ENCODE results near the gene OVCA2.

The OVCA2 gene

GRCh38 chr17:2071024-2071385 is 29.2 kb downstream of the OVCA2 start:
- TF ChIP-seq, protein P1, sequence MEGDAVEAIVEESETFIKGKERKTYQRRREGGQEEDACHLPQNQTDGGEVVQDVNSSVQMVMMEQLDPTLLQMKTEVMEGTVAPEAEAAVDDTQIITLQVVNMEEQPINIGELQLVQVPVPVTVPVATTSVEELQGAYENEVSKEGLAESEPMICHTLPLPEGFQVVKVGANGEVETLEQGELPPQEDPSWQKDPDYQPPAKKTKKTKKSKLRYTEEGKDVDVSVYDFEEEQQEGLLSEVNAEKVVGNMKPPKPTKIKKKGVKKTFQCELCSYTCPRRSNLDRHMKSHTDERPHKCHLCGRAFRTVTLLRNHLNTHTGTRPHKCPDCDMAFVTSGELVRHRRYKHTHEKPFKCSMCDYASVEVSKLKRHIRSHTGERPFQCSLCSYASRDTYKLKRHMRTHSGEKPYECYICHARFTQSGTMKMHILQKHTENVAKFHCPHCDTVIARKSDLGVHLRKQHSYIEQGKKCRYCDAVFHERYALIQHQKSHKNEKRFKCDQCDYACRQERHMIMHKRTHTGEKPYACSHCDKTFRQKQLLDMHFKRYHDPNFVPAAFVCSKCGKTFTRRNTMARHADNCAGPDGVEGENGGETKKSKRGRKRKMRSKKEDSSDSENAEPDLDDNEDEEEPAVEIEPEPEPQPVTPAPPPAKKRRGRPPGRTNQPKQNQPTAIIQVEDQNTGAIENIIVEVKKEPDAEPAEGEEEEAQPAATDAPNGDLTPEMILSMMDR (IDR thresholded peaks at IDR 0.05; ENCODE audit: low read depth, low read length) = no peak
- H3K4me3 ChIP-seq (ENCODE audit: low read depth, low read length) = no peak overlapping the region
- in situ Hi-C loops (cut with HindIII; ENCODE audit: low sequenced_read_pairs) = no loop called here
- no peak for DNase-seq (ENCODE audit: low read depth, low spot score)

- in situ Hi-C loops (cut with HindIII; ENCODE audit: low sequenced_read_pairs) = no loop called here
- peak; percentile 78 for DNase-seq (ENCODE audit: low read depth, low spot score)
- TF ChIP-seq, protein P1 (IDR thresholded peaks at IDR 0.05; ENCODE audit: low read depth, low read length) = no peak
- no peak overlapping the region for H3K4me3 ChIP-seq (ENCODE audit: low read depth, low read length)
Observed at GRCh38 chr17:2071455-2072281, 29.8 kb downstream of the OVCA2 start.

DNA sequence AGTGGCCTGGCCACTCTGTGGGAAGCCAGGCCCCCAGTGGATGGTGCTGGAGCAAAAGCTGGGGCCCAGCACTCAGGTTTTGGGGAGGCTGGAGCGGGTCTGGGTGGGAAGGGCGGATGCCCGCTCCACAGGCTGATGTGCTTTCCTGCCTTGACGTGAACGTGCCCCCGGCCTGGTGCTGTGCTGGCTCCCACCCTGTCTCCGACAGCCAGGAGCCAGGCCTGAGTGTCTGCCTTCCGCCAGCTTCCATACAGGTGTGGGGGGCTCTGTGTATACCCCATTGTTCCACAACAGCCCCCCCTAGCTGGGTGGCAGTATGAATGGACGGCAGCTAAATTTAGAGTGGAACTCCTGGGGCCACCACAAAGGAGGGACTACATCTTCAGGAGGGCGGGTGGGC is 33.1 kb downstream of the OVCA2 start:
- in situ Hi-C loops (cut with HindIII; ENCODE audit: low sequenced_read_pairs) = no loop called here
- H3K4me3 ChIP-seq (ENCODE audit: low read depth, low read length) = no peak overlapping the region
- no peak for DNase-seq (ENCODE audit: low read depth, low spot score)
- TF ChIP-seq, protein P1 (IDR thresholded peaks at IDR 0.05; ENCODE audit: low read depth, low read length) = no peak

DNA sequence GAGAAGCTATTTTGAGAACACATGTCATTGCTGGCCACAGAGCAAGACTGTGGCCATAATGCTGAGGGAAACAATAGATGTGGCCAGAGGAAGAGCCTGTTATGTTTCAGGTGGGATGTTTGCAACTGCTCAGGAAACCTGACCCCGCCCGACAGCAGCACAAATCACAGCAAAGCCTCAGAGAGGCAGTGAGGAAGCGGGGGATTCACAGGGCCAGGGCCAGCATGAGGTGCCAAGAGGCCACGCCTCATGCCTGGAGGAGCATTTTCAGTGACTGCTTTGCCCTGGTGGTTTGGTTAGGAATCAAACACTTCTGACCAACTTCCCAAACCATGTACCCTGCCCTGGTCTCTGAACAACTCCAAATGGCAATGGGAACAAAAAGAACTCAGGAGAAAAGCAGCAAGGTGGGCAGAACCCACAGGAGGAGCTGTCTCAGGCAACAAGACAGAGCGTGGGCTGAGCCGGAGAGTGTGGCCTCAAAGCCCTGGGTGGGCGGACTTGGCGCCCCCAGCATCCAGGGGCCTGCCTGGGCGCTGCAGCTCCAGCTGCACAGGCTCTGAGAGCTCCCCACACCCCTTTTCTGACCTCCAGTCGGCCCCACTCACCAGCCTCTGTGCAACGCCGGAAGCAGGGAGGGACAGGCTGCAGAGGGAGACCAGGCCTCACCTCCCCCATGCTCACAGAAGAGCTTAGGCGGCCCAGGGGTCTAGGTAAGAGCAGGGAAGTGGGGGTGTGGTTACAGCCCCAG is 33.7 kb downstream of the OVCA2 start:
- TF ChIP-seq, protein P1 (IDR thresholded peaks at IDR 0.05; ENCODE audit: low read depth, low read length) = peak; percentile 4
- in situ Hi-C loops (cut with HindIII; ENCODE audit: low sequenced_read_pairs) = no loop called here
- no peak overlapping the region for H3K4me3 ChIP-seq (ENCODE audit: low read depth, low read length)
- no peak for DNase-seq (ENCODE audit: low read depth, low spot score)

GRCh38 chr17:2076087-2076984 is 34.5 kb downstream of the OVCA2 start:
- H3K4me3 ChIP-seq (ENCODE audit: low read depth, low read length) = no peak overlapping the region
- no peak for DNase-seq (ENCODE audit: low read depth, low spot score)
- in situ Hi-C loops (cut with HindIII; ENCODE audit: low sequenced_read_pairs) = no loop called here
- TF ChIP-seq, protein P1 (IDR thresholded peaks at IDR 0.05; ENCODE audit: low read depth, low read length) = no peak

GRCh38 chr17:2077040-2077439 is 35.2 kb downstream of the OVCA2 start:
- DNase-seq (ENCODE audit: low read depth, low spot score) = no peak
- in situ Hi-C loops (cut with HindIII; ENCODE audit: low sequenced_read_pairs) = no loop called here
- TF ChIP-seq, protein P1 (IDR thresholded peaks at IDR 0.05; ENCODE audit: low read depth, low read length) = no peak
- H3K4me3 ChIP-seq (ENCODE audit: low read depth, low read length) = no peak overlapping the region

All from astrocyte of the spinal cord (primary cell).